GM13977 (cell line): Measurements from ENCODE around the gene FSIP1.

Experiments
- DNase-seq: peaks from one replicate; pipeline ENCODE4 v3.0.0; 2012; ENCODE audit warnings: low spot score
- CTCF ChIP-seq: IDR thresholded peaks from 2 replicates; pipeline ENCODE4 v1.5.1; 2012; ENCODE audit warnings: mild to moderate bottlenecking, control low read depth; ENCODE audit not compliant: insufficient read depth; ENCODE audit errors: extremely low read depth, missing control alignments
- in situ Hi-C: fragments of 300-500 bp; cut with MboI; formaldehyde crosslinking; loops from one replicate; pipeline ENCODE4 v1.12.0; 2022; ENCODE audit warnings: low sequenced_read_pairs, low pct_unique_long_range_greater_than_20kb, mixed read lengths, inconsistent platforms; ENCODE audit not compliant: unreplicated experiment

The FSIP1 gene

GRCh38 chr15:39657668-39658067, 125.0 kb downstream of the FSIP1 start:
- in situ Hi-C loops: no loop called here
- no peak for TF ChIP-seq CTCF
- DNase-seq: no peak

DNA sequence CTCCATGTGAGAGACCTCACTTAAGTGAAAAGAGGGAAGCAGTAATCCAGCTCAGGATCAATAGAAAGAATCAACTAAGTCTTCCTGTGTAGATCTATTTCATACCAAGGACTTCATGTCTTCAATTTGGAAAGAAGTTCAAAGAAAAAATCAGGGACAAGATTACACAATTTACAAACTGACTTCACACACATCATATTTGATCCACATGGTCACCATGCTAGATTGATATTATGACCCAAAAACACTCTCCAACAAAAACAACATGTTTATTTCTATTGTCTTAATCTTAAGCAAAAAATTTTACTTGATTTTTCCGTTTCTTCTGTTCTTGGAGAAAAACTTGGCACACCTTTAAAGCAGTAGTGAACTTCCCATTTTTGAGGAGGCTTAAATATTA, 125.5 kb downstream of the FSIP1 start:
- no peak for DNase-seq
- in situ Hi-C loops: no loop called here
- no peak for TF ChIP-seq CTCF

DNA sequence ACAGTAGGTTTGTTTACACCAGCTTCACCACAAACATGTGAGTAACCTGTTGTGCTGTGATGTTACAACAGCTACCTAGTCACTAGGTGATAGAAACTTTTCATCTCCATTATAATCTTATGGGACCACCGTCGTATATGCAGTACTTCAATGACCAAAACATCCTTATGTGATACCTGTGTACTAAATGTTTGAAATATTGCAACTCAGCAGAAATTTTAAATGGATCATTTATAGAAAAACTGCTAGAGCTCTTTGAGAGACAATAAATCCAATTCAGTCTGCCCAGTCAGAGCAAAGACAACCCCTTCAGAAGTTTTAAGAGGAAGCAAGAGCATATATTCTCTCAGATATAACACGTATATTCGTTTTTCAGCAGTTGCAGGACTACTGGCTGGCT, 128.3 kb downstream of the FSIP1 start:
- in situ Hi-C loops: no loop called here
- no peak for TF ChIP-seq CTCF
- no peak for DNase-seq

DNA sequence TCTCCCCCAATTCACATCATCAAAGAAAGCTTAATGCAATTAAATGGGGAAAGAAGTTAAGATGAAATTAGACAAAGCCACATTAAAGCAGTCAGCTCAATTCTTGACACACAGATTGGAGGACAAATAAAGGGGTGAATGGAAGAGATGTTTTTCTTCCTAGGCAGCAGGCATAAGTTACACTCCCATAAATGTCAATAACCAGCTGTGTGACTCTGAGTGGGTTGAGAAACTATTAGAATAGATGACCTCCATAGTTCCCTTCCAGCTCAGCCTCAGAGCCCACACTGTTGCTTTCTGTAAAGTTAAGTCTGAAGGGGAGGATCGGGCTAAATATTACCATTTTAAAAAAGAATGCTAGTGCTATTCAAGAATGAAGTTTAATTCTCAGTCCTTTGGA, 130.8 kb downstream of the FSIP1 start:
- TF ChIP-seq CTCF: no peak
- in situ Hi-C loops: no loop called here
- no peak for DNase-seq

- TF ChIP-seq CTCF: no peak
- in situ Hi-C loops: no loop called here
- DNase-seq: no peak
Measured at GRCh38 chr15:39651295-39651694, 131.3 kb downstream of the FSIP1 start.

- TF ChIP-seq CTCF: no peak
- no peak for DNase-seq
- in situ Hi-C loops: no loop called here
Measured at GRCh38 chr15:39649757-39650156, 132.9 kb downstream of the FSIP1 start.

GRCh38 chr15:39646425-39646824, 136.2 kb downstream of the FSIP1 start:
- in situ Hi-C loops: no loop called here
- no peak for TF ChIP-seq CTCF
- DNase-seq: no peak
